Gastroesophageal sphincter (tissue), 4 donors: ENCODE results near the gene YIF1B. TPM values are rescaled to one million over a fixed set of nuclear protein-coding genes. Genes with fewer than 3 reads are reported as not detected.

Source experiments
- ATAC-seq: fragments of 150-250 bp; one replicate; pipeline ENCODE4 v1.9.1; 2016; ENCODE audit warnings: mild to moderate bottlenecking, moderate library complexity
- H3K27ac ChIP-seq, 4 donors: fragments of 200-600 bp; sonication (generic) in 3 of 4; 1 replicate in 3 of 4; 2 replicates in 1 of 4; pipeline ENCODE4 v1.5.1; 2016 to 2019
- H3K27me3 ChIP-seq: fragments of 200-600 bp; sonication (generic); one replicate; pipeline ENCODE4 v1.5.1; 2019
- H3K36me3 ChIP-seq, 2 donors: fragments of 200-600 bp; sonication (generic); one replicate each; pipeline ENCODE4 v1.5.1; 2019; ENCODE audit warnings: control low read depth in 1 of 2
- H3K4me1 ChIP-seq, 3 donors: fragments of 200-600 bp; sonication (generic); 1 replicate in 2 of 3; 2 replicates in 1 of 3; pipeline ENCODE4 v1.5.1; 2016 to 2019; ENCODE audit warnings: control low read depth in 2 of 3
- H3K4me3 ChIP-seq, 2 donors: fragments of 200-600 bp; sonication (generic); one replicate each; pipeline ENCODE4 v1.5.1; 2019; ENCODE audit warnings: mild to moderate bottlenecking in 1 of 2, moderate library complexity in 1 of 2
- H3K9me3 ChIP-seq, 3 donors: fragments of 200-600 bp; sonication (generic); one replicate each; pipeline ENCODE4 v1.5.1; 2017 to 2019; ENCODE audit warnings: control low read depth in 2 of 3
- EP300 ChIP-seq: sonication (generic); formaldehyde crosslinking; IDR thresholded peaks from one replicate; pipeline ENCODE4 v1.6.1; 2017; ENCODE audit warnings: antibody characterized with exemption, mild to moderate bottlenecking
- POLR2A ChIP-seq, 2 donors: fragments of 450-650 bp; IDR thresholded peaks; one replicate each; pipeline ENCODE4 v1.6.1; 2017; ENCODE audit warnings: antibody characterized with exemption in 2 of 2, mild to moderate bottlenecking in 2 of 2, moderate library complexity in 1 of 2
- POLR2AphosphoS5 ChIP-seq: sonication (generic); formaldehyde crosslinking; IDR thresholded peaks from one replicate; pipeline ENCODE4 v1.6.1; 2017; ENCODE audit warnings: antibody characterized with exemption
- WGBS, 2 donors: methylation state at CpG; one replicate each; pipeline ENCODE4 v1.1.5; 2018; ENCODE audit warnings: low coverage in 1 of 2; 5-methylcytosine and 5-hydroxymethylcytosine counted together
- total RNA-seq, 4 donors: library from RNA; depleted of rRNA; stranded (reverse); fragments of >200 nt; gene quantifications; one replicate each; pipeline ENCODE4 v1.1.0, GENCODE V29; 2016
- TF ChIP-seq, protein P1 (sequence below), 4 experiments: fragments of 200-600 bp in 2 of 4; fragments of 450-650 bp in 2 of 4; sonication (generic) in 1 of 4; IDR thresholded peaks; one replicate each; pipeline ENCODE4 v1.5.1; 2017 to 2019; ENCODE audit warnings: antibody characterized with exemption in 4 of 4, mild to moderate bottlenecking in 2 of 4, moderate library complexity in 2 of 4

YIF1B gene
- total RNA-seq, 4 donors from 2014 or later: 14.0 to 20.7 (median 17.1) TPM

DNA sequence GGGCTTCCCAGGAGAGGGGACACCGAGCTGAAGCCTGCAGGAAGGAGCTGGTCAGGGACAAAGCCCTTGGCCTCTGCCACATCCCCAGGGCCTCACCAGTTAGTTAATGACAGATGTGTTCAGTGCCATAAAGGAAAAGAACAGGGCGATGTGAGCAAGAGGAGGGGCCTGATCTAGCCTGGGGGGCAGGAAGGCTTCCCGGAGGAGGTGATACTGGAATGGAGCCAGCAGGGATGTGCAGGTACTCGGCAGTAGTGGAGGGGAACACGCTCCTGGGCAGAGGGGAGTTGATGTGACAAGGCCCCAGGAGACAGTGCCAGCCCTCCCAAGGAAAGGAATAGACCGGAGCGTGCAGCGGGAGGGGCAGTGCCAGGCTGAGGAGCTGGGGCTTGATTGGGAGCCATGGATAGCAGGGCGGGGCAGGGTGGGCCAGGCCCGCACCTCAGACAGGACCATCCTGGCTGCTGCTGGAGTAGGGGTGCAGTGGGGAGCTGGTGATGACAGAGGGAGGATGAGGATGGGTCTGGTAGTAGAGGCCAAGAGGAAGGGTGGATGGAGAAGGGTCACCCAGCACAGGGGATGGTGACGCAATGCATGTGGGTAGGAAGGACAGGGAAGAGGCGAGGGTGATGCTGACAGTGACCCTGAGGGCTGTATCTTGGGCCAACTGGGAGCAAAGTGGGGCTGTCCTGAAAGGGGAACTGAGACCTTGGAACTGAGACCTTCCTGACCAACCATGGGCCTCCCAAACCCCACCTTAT is 7.6 kb downstream of the YIF1B start:
- H3K4me1 ChIP-seq: no peaks in the 10 kb centered on the region
- H3K9me3 ChIP-seq: no peaks in the 10 kb centered on the region
- peaks cover 0 to 54% of the 10 kb centered on the region in 2 donors for H3K36me3 ChIP-seq
- 90 to 94% methylated on average over 4 to 10 of the region's 12 CpGs for WGBS, 2 donors
- H3K27me3 ChIP-seq: no peaks in the 10 kb centered on the region
- H3K4me3 ChIP-seq: no peak overlapping the region
- TF ChIP-seq, protein P1, sequence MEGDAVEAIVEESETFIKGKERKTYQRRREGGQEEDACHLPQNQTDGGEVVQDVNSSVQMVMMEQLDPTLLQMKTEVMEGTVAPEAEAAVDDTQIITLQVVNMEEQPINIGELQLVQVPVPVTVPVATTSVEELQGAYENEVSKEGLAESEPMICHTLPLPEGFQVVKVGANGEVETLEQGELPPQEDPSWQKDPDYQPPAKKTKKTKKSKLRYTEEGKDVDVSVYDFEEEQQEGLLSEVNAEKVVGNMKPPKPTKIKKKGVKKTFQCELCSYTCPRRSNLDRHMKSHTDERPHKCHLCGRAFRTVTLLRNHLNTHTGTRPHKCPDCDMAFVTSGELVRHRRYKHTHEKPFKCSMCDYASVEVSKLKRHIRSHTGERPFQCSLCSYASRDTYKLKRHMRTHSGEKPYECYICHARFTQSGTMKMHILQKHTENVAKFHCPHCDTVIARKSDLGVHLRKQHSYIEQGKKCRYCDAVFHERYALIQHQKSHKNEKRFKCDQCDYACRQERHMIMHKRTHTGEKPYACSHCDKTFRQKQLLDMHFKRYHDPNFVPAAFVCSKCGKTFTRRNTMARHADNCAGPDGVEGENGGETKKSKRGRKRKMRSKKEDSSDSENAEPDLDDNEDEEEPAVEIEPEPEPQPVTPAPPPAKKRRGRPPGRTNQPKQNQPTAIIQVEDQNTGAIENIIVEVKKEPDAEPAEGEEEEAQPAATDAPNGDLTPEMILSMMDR (IDR thresholded peaks at IDR 0.05): no peak
- TF ChIP-seq EP300: no peak
- TF ChIP-seq POLR2A (IDR thresholded peaks at IDR 0.05): no peak
- TF ChIP-seq POLR2AphosphoS5: no peak
- no peak for ATAC-seq
- H3K27ac ChIP-seq: no peak overlapping the region

DNA sequence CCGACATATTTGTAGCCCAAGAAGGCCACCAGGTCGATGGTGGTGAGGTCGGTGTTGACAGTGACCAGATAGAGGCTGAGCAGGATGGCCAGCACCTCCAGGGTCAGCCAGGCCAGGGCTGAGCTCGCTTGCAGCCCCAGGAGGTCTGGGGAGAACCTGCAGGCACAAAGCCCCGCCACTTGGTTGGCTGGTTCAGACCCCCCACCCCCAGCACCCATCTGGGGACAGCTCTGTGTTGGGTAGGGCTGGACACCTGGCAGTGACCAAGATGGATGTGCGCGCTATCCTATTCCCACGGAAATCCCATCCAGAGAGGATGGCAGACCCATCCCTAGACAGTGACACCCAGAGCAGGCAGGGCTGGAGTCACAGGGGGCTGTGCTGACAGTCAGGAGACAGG is 8.2 kb downstream of the YIF1B start:
- Histone ChIP-seq H3K27me3 (no peaks in the 10 kb centered on the region), H3K36me3 (peaks cover 0 to 54% of the 10 kb centered on the region in 2 donors), H3K4me1 (no peaks in the 10 kb centered on the region), H3K27ac (no peak overlapping the region), H3K4me3 (no peak overlapping the region), H3K9me3 (no peaks in the 10 kb centered on the region)
- WGBS, 2 donors: 90 to 100% methylated on average over 1 to 2 of the region's 8 CpGs
- no peak for ATAC-seq
- TF ChIP-seq, protein P1 (IDR thresholded peaks at IDR 0.05): no peak
- TF ChIP-seq POLR2AphosphoS5 (no peak), POLR2A (IDR thresholded peaks at IDR 0.05) (no peak), EP300 (no peak)

GRCh38 chr19:38307076-38307475 is 8.7 kb downstream of the YIF1B start:
- peaks cover 0 to 54% of the 10 kb centered on the region in 2 donors for H3K36me3 ChIP-seq
- no peak overlapping the region for H3K27ac ChIP-seq
- no peak for ATAC-seq
- no peaks in the 10 kb centered on the region for H3K27me3 ChIP-seq
- H3K9me3 ChIP-seq: no peaks in the 10 kb centered on the region
- no peak overlapping the region for H3K4me3 ChIP-seq
- H3K4me1 ChIP-seq: no peaks in the 10 kb centered on the region
- TF ChIP-seq EP300: no peak
- TF ChIP-seq POLR2AphosphoS5: no peak
- TF ChIP-seq POLR2A (IDR thresholded peaks at IDR 0.05): no peak
- TF ChIP-seq, protein P1 (IDR thresholded peaks at IDR 0.05): no peak
- no CpG with 5 or more reads among the region's 4 CpGs for WGBS, 2 donors

DNA sequence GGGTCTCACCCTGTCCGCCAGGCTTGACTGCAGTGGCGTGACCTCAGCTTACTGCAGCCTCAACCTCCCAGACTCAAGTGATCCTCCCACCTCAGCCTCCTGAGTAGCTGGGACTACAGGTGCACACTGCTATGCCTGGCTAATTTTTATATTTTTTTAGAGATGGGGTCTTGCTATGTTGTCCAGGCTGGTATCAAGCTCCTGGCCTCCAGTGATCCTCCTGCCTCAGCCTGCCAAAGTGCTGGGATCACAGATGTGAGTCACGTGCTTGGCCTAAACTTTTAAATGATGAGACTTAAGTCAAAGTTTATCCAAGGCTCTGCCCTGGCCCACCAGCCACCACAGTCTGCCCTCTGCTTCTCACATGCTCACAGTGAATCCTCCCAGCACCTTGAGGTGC is 9.5 kb downstream of the YIF1B start:
- Histone ChIP-seq H3K36me3 (peaks cover 0 to 54% of the 10 kb centered on the region in 2 donors), H3K4me3 (no peak overlapping the region), H3K27ac (no peak overlapping the region), H3K4me1 (no peaks in the 10 kb centered on the region), H3K27me3 (no peaks in the 10 kb centered on the region), H3K9me3 (no peaks in the 10 kb centered on the region)
- 83 to 90% methylated on average over 1 to 3 of the region's 3 CpGs for WGBS, 2 donors
- TF ChIP-seq POLR2A (IDR thresholded peaks at IDR 0.05): no peak
- TF ChIP-seq POLR2AphosphoS5: no peak
- ATAC-seq: no peak

DNA sequence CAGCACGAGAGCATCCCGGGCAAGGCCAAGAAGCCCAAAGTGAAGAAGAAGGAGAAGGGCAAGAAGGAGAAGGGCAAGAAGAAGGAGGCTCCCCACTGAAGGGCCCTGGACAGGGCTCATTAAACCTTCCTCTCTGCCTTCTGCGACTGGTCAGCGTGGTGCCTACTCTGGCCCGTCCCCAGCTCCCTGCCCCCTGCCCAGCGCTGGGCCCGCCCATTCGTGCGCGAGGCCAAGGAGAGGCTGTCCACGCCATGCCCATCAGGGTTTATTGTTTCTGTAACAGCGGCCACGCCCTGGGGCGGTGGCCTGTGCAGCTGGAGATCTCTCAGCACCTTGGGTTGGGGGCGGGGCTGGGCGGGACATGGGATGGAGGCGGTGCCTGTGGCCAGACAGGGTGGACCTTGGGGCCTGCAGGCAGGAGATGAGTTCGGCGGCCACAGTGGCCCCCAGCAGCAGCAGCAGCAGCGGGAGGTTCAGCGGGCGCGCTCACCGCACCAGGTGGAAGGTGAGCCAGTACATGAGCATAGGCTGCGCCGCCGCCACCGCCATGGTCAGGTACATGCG is 10.8 kb downstream of the YIF1B start:
- H3K4me1 ChIP-seq: no peaks in the 10 kb centered on the region
- ATAC-seq: peak; percentile 76
- TF ChIP-seq, protein P1 (IDR thresholded peaks at IDR 0.05): no peak
- TF ChIP-seq POLR2AphosphoS5 (no peak), EP300 (no peak)
- H3K36me3 ChIP-seq: peaks cover 0 to 54% of the 10 kb centered on the region in 2 donors
- H3K27me3 ChIP-seq: no peaks in the 10 kb centered on the region
- H3K4me3 ChIP-seq: no peak overlapping the region
- 78 to 82% methylated on average over 11 to 12 of the region's 29 CpGs for WGBS, 2 donors
- no peaks in the 10 kb centered on the region for H3K9me3 ChIP-seq
- peak overlapping the region in 2 of 4 donors; percentile 47 to 60 for H3K27ac ChIP-seq
